HepG2 (cell line): ENCODE measurements around the gene TIAM1.

ENCODE experiments used
- AGO2 ChIP-seq: fragments of 200-400 bp; formaldehyde crosslinking; optimal IDR thresholded peaks from 2 replicates; pipeline ENCODE3; 2017; ENCODE audit warnings: mild to moderate bottlenecking, low read depth, low read length, moderate library complexity
- EEA1 ChIP-seq: sonication (generic); formaldehyde crosslinking; IDR thresholded peaks from 2 replicates; pipeline ENCODE4 v1.5.1; 2020; ENCODE audit warnings: mild to moderate bottlenecking, missing genetic modification reagents, borderline replicate concordance
- HNF4G ChIP-seq, 2 experiments: sonication (generic) in 1 of 2; formaldehyde crosslinking in 1 of 2; IDR thresholded peaks; 2 replicates each; pipeline versions ENCODE4 v1.4.0 to v1.6.1; 2011 to 2020; ENCODE audit warnings: borderline replicate concordance in 2 of 2, low read depth in 2 of 2, mild to moderate bottlenecking in 2 of 2, low read length in 1 of 2, missing genetic modification reagents in 1 of 2, moderate library complexity in 1 of 2
- JUND ChIP-seq: sonication (generic); formaldehyde crosslinking; IDR thresholded peaks from 2 replicates; pipeline ENCODE4 v1.8.0; 2022; ENCODE audit warnings: mild to moderate bottlenecking, missing genetic modification reagents
- NAIF1 ChIP-seq: sonication (generic); formaldehyde crosslinking; IDR thresholded peaks from 2 replicates; pipeline ENCODE4 v1.5.0; 2020; ENCODE audit warnings: mild to moderate bottlenecking, missing genetic modification reagents, borderline replicate concordance
- SIX4 ChIP-seq: sonication (generic); formaldehyde crosslinking; IDR thresholded peaks from 2 replicates; pipeline ENCODE4 v1.4.0; 2020; ENCODE audit warnings: missing genetic modification reagents
- SP5 ChIP-seq: IDR thresholded peaks from 2 replicates; pipeline ENCODE4 v1.6.1; 2016; ENCODE audit warnings: low read depth, borderline replicate concordance
- TF ChIP-seq, protein P1 (sequence below): sonication (generic); formaldehyde crosslinking; IDR thresholded peaks from 2 replicates; pipeline ENCODE4 v1.5.1; 2020; ENCODE audit warnings: mild to moderate bottlenecking, moderate library complexity, missing genetic modification reagents
- TF ChIP-seq, protein P2 (sequence below): sonication (generic); formaldehyde crosslinking; IDR thresholded peaks from 2 replicates; pipeline ENCODE4 v1.4.0; 2020; ENCODE audit warnings: low read depth, missing genetic modification reagents
- TF ChIP-seq, protein P3 (sequence below): sonication (generic); formaldehyde crosslinking; IDR thresholded peaks from 2 replicates; pipeline ENCODE4 v1.5.0; 2020; ENCODE audit warnings: mild to moderate bottlenecking, missing genetic modification reagents, moderate library complexity

GRCh38 chr21:31222142-31222541, 121.9 kb downstream of the TIAM1 start:
- no peak for TF ChIP-seq NAIF1 (CRISPR knock-in tag)
- TF ChIP-seq, protein P1, sequence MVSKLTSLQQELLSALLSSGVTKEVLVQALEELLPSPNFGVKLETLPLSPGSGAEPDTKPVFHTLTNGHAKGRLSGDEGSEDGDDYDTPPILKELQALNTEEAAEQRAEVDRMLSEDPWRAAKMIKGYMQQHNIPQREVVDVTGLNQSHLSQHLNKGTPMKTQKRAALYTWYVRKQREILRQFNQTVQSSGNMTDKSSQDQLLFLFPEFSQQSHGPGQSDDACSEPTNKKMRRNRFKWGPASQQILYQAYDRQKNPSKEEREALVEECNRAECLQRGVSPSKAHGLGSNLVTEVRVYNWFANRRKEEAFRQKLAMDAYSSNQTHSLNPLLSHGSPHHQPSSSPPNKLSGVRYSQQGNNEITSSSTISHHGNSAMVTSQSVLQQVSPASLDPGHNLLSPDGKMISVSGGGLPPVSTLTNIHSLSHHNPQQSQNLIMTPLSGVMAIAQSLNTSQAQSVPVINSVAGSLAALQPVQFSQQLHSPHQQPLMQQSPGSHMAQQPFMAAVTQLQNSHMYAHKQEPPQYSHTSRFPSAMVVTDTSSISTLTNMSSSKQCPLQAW (CRISPR knock-in tag), result no peak
- no peak for TF ChIP-seq SIX4 (CRISPR knock-in tag)
- no peak for TF ChIP-seq SP5 (CRISPR knock-in tag)
- TF ChIP-seq, protein P2, sequence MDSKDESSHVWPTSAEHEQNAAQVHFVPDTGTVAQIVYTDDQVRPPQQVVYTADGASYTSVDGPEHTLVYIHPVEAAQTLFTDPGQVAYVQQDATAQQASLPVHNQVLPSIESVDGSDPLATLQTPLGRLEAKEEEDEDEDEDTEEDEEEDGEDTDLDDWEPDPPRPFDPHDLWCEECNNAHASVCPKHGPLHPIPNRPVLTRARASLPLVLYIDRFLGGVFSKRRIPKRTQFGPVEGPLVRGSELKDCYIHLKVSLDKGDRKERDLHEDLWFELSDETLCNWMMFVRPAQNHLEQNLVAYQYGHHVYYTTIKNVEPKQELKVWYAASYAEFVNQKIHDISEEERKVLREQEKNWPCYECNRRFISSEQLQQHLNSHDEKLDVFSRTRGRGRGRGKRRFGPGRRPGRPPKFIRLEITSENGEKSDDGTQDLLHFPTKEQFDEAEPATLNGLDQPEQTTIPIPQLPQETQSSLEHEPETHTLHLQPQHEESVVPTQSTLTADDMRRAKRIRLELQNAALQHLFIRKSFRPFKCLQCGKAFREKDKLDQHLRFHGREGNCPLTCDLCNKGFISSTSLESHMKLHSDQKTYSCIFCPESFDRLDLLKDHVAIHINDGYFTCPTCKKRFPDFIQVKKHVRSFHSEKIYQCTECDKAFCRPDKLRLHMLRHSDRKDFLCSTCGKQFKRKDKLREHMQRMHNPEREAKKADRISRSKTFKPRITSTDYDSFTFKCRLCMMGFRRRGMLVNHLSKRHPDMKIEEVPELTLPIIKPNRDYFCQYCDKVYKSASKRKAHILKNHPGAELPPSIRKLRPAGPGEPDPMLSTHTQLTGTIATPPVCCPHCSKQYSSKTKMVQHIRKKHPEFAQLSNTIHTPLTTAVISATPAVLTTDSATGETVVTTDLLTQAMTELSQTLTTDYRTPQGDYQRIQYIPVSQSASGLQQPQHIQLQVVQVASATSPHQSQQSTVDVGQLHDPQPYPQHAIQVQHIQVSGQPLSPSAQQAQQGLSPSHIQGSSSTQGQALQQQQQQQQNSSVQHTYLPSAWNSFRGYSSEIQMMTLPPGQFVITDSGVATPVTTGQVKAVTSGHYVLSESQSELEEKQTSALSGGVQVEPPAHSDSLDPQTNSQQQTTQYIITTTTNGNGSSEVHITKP (CRISPR knock-in tag), result no peak
- no peak for TF ChIP-seq AGO2
- no peak for TF ChIP-seq JUND (CRISPR knock-in tag)
- TF ChIP-seq, protein P3, sequence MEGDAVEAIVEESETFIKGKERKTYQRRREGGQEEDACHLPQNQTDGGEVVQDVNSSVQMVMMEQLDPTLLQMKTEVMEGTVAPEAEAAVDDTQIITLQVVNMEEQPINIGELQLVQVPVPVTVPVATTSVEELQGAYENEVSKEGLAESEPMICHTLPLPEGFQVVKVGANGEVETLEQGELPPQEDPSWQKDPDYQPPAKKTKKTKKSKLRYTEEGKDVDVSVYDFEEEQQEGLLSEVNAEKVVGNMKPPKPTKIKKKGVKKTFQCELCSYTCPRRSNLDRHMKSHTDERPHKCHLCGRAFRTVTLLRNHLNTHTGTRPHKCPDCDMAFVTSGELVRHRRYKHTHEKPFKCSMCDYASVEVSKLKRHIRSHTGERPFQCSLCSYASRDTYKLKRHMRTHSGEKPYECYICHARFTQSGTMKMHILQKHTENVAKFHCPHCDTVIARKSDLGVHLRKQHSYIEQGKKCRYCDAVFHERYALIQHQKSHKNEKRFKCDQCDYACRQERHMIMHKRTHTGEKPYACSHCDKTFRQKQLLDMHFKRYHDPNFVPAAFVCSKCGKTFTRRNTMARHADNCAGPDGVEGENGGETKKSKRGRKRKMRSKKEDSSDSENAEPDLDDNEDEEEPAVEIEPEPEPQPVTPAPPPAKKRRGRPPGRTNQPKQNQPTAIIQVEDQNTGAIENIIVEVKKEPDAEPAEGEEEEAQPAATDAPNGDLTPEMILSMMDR (CRISPR knock-in tag), result no peak
- no peak for TF ChIP-seq EEA1 (CRISPR knock-in tag)
- no peak for TF ChIP-seq HNF4G (IDR thresholded peaks at IDR 0.05; ENCODE audit: borderline replicate concordance, low read depth, low read length)
- no peak for TF ChIP-seq HNF4G (CRISPR knock-in tag; IDR thresholded peaks at IDR 0.05; ENCODE audit: borderline replicate concordance, low read depth)
